22Rv1 (cell line): ENCODE data around the gene TEX44.

Experiments
- H3K27ac ChIP-seq: fragments of 450-650 bp; 2 replicates; pipeline ENCODE4 v1.5.1; 2017
- CTCF ChIP-seq: fragments of 450-650 bp; IDR thresholded peaks from 2 replicates; pipeline ENCODE4 v1.5.1; 2017; ENCODE audit warnings: mild to moderate bottlenecking
- ZFX ChIP-seq: fragments of 450-650 bp; IDR thresholded peaks from 2 replicates; pipeline ENCODE4 v1.6.1; 2017; ENCODE audit warnings: antibody characterized with exemption, borderline replicate concordance

TEX44 gene

GRCh38 chr2:231592636-231593145, at the start of gene TEX44:
TEX44 (plus strand) TSS chr2:231592864; CDS start chr2:231592952, 88 bp downstream.
- no peak for TF ChIP-seq ZFX
- no peak for TF ChIP-seq CTCF
- H3K27ac ChIP-seq: no peak within 1 kb of the TSS

GRCh38 chr2:231545105-231545902, 47.4 kb upstream of the TEX44 start:
- TF ChIP-seq CTCF: no peak
- no peak for TF ChIP-seq ZFX
- H3K27ac ChIP-seq: no peak overlapping the region

GRCh38 chr2:231546014-231546715, 46.5 kb upstream of the TEX44 start:
- no peak overlapping the region for H3K27ac ChIP-seq
- no peak for TF ChIP-seq ZFX
- TF ChIP-seq CTCF: no peak

GRCh38 chr2:231547315-231548110, 45.2 kb upstream of the TEX44 start:
- H3K27ac ChIP-seq: no peak overlapping the region
- TF ChIP-seq ZFX (no peak), CTCF (no peak)

- H3K27ac ChIP-seq: no peak overlapping the region
- TF ChIP-seq CTCF: no peak
Observed at GRCh38 chr2:231548752-231549151, 43.9 kb upstream of the TEX44 start.

GRCh38 chr2:231549446-231550239, 43.0 kb upstream of the TEX44 start:
- H3K27ac ChIP-seq: no peak overlapping the region
- no peak for TF ChIP-seq CTCF
- TF ChIP-seq ZFX: no peak
